NCI-H345 treated with DMSO at 0.1 percent for 48 hours (cell line): Measurements from ENCODE around the gene C6orf132.

Experiments
- DNase-seq: peaks from one replicate; lab custom pipeline; 2025; ENCODE audit not compliant: unreplicated experiment; lab: John Stamatoyannopoulos, UW

The C6orf132 gene

GRCh38 chr6:42135722-42136121, 6.7 kb downstream of the C6orf132 start:
- DNase-seq, result no peak

- no peak for DNase-seq
Observed at GRCh38 chr6:42135161-42135560, 7.3 kb downstream of the C6orf132 start.

- DNase-seq, result no peak
Observed at GRCh38 chr6:42133926-42134325, 8.5 kb downstream of the C6orf132 start.

- DNase-seq, result no peak
Observed at GRCh38 chr6:42131531-42131930, 10.9 kb downstream of the C6orf132 start.

- DNase-seq, result no peak
Observed at GRCh38 chr6:42129360-42129676, 13.1 kb downstream of the C6orf132 start.

- DNase-seq, result no peak
Observed at GRCh38 chr6:42128460-42129359, 13.7 kb downstream of the C6orf132 start.

GRCh38 chr6:42125663-42126062, 16.8 kb downstream of the C6orf132 start:
- no peak for DNase-seq

GRCh38 chr6:42125231-42125630, 17.2 kb downstream of the C6orf132 start:
- no peak for DNase-seq

GRCh38 chr6:42124223-42124836, 18.1 kb downstream of the C6orf132 start:
- DNase-seq, result no peak

- DNase-seq, result no peak
Observed at GRCh38 chr6:42123379-42124103, 18.9 kb downstream of the C6orf132 start.

GRCh38 chr6:42120895-42121865, 21.2 kb downstream of the C6orf132 start:
- DNase-seq, result no peak

- no peak for DNase-seq
Observed at GRCh38 chr6:42118162-42119001, 24.0 kb downstream of the C6orf132 start.

- no peak for DNase-seq
Observed at GRCh38 chr6:42117843-42118161, 24.6 kb downstream of the C6orf132 start.

- no peak for DNase-seq
Observed at GRCh38 chr6:42113936-42114636, 28.3 kb downstream of the C6orf132 start.

- DNase-seq, result no peak
Observed at GRCh38 chr6:42112351-42112750, 30.1 kb downstream of the C6orf132 start.

- DNase-seq, result no peak
Observed at GRCh38 chr6:42110683-42111082, 31.7 kb downstream of the C6orf132 start.

GRCh38 chr6:42108071-42108470, 34.3 kb downstream of the C6orf132 start:
- DNase-seq, result no peak

GRCh38 chr6:42106112-42107023, 36.1 kb downstream of the C6orf132 start:
- DNase-seq, result no peak
